Esophagus muscularis mucosa (tissue), 3 donors: ENCODE results near the gene MBNL1.

Source experiments
- CTCF ChIP-seq, 3 experiments: fragments of 200-600 bp in 2 of 3; fragments of 450-650 bp in 1 of 3; sonication (generic) in 2 of 3; IDR thresholded peaks; one replicate each; pipeline ENCODE4 v1.5.1; 2017 to 2019; ENCODE audit warnings: antibody characterized with exemption in 3 of 3, mild to moderate bottlenecking in 2 of 3, moderate library complexity in 1 of 3
- POLR2AphosphoS5 ChIP-seq, 2 donors: sonication (generic); formaldehyde crosslinking; IDR thresholded peaks; one replicate each; pipeline ENCODE4 v1.6.1; 2017; ENCODE audit warnings: antibody characterized with exemption in 2 of 2

- TF ChIP-seq POLR2AphosphoS5 (IDR thresholded peaks at IDR 0.05) (no peak), CTCF (IDR thresholded peaks at IDR 0.05) (no peak)
Observed at GRCh38 chr3:152252755-152253154, 16.0 kb upstream of the MBNL1 start.
